ENCODE measurements around the gene WWP2. TPM values are rescaled to one million over a fixed set of nuclear protein-coding genes. Genes with fewer than 3 reads are reported as not detected.
A peak's percentile ranks its signal among the peaks of the same experiment; 100 is the strongest.

WWP2 gene
- total RNA-seq, 4 donors from 2014 or later: 21.9 to 32.8 (median 27.8) TPM

- peak overlapping the region in 3 of 4 donors; percentile 16 to 48 (median 24) for H3K4me3 ChIP-seq
- peaks cover 10 to 35% (median 28%) of the 10 kb centered on the region in 4 donors for H3K36me3 ChIP-seq
- H3K9me3 ChIP-seq: no peaks in the 10 kb centered on the region
- H3K27me3 ChIP-seq: no peaks in the 10 kb centered on the region
- intact Hi-C loops (cut with DNase I): loop anchor here (5.0 kb wide), 1 partner anchor 65 kb away; no protein-coding TSS in a partner anchor
- peaks cover 25 to 46% (median 43%) of the 10 kb centered on the region in 4 donors for H3K4me1 ChIP-seq
- DNase-seq (ENCODE audit: extremely low spot score): no peak
- TF ChIP-seq CTCF (IDR thresholded peaks at IDR 0.05) (no peak), EP300 (IDR thresholded peaks at IDR 0.05) (no peak), POLR2A (IDR thresholded peaks at IDR 0.05; ENCODE audit: low read depth) (no peak), POLR2AphosphoS5 (IDR thresholded peaks at IDR 0.05) (no peak)
- 65% methylated on average over 7 of the region's 17 CpGs for WGBS
- H3K27ac ChIP-seq (replicated peaks in 1 of 4): peak overlapping the region; percentile 47 to 77 (median 49)
Measured at GRCh38 chr16:69927056-69927757, 165.1 kb downstream of the WWP2 start.

- intact Hi-C loops (cut with DNase I): loop anchor here (2.0 to 5.0 kb wide), 2 partner anchors 67 to 132 kb away; no protein-coding TSS in a partner anchor
- 90% methylated on average over 7 of the region's 10 CpGs for WGBS
- no peaks in the 10 kb centered on the region for H3K27me3 ChIP-seq
- H3K36me3 ChIP-seq: peaks cover 22 to 52% (median 45%) of the 10 kb centered on the region in 4 donors
- H3K4me1 ChIP-seq: peaks cover 25 to 46% (median 42%) of the 10 kb centered on the region in 4 donors
- no peak overlapping the region for H3K4me3 ChIP-seq
- no peak for DNase-seq (ENCODE audit: extremely low spot score)
- no peaks in the 10 kb centered on the region for H3K9me3 ChIP-seq
- H3K27ac ChIP-seq (replicated peaks in 1 of 4): no peak overlapping the region
- TF ChIP-seq POLR2AphosphoS5 (IDR thresholded peaks at IDR 0.05) (no peak), POLR2A (IDR thresholded peaks at IDR 0.05; ENCODE audit: low read depth) (no peak), CTCF (IDR thresholded peaks at IDR 0.05) (no peak), EP300 (IDR thresholded peaks at IDR 0.05) (no peak)
Measured at GRCh38 chr16:69928856-69929400, 166.8 kb downstream of the WWP2 start.

- H3K4me3 ChIP-seq: no peak overlapping the region
- 95% methylated on average over 8 of the region's 9 CpGs for WGBS
- H3K36me3 ChIP-seq: peaks cover 23 to 58% (median 50%) of the 10 kb centered on the region in 4 donors
- H3K4me1 ChIP-seq: peaks cover 25 to 43% (median 36%) of the 10 kb centered on the region in 4 donors
- intact Hi-C loops (cut with DNase I): loop anchor here (2.0 to 5.0 kb wide), 2 partner anchors 67 to 133 kb away; no protein-coding TSS in a partner anchor
- TF ChIP-seq EP300 (IDR thresholded peaks at IDR 0.05) (no peak), CTCF (IDR thresholded peaks at IDR 0.05) (no peak), POLR2AphosphoS5 (IDR thresholded peaks at IDR 0.05) (no peak), POLR2A (IDR thresholded peaks at IDR 0.05; ENCODE audit: low read depth) (no peak)
- no peaks in the 10 kb centered on the region for H3K9me3 ChIP-seq
- no peaks in the 10 kb centered on the region for H3K27me3 ChIP-seq
- no peak for DNase-seq (ENCODE audit: extremely low spot score)
- no peak overlapping the region for H3K27ac ChIP-seq (replicated peaks in 1 of 4)
Measured at GRCh38 chr16:69929480-69929879, 167.3 kb downstream of the WWP2 start.

- peaks cover 30 to 66% (median 58%) of the 10 kb centered on the region in 4 donors for H3K36me3 ChIP-seq
- H3K4me1 ChIP-seq: peaks cover 25 to 38% (median 29%) of the 10 kb centered on the region in 4 donors
- no peak for DNase-seq (ENCODE audit: extremely low spot score)
Measured at GRCh38 chr16:69930117-69930776, 168.1 kb downstream of the WWP2 start.

More at GRCh38 chr16:69930117-69930776, 168.1 kb downstream of the WWP2 start:
- TF ChIP-seq POLR2AphosphoS5 (IDR thresholded peaks at IDR 0.05) (no peak), CTCF (IDR thresholded peaks at IDR 0.05) (peak; percentile 74 to 76 (median 75))
- 75% methylated on average over 12 of the region's 12 CpGs for WGBS
- Histone ChIP-seq H3K4me3 (no peak overlapping the region), H3K27ac (replicated peaks in 1 of 4) (no peak overlapping the region), H3K9me3 (no peaks in the 10 kb centered on the region), H3K27me3 (no peaks in the 10 kb centered on the region)
- intact Hi-C loops (cut with DNase I): no loop called here
